Endothelial cell of umbilical vein (primary cell): Measurements from ENCODE around the gene SKIC8.
A peak's percentile ranks its signal among the peaks of the same experiment; 100 is the strongest.

Source experiments
- CTCF ChIP-seq, 2 donors: IDR thresholded peaks; 1 replicate in 1 of 2; 2 replicates in 1 of 2; pipeline ENCODE4 v1.5.1; 2011; ENCODE audit warnings: low read length in 2 of 2, mild to moderate bottlenecking in 2 of 2, moderate library complexity in 2 of 2, control low read depth in 1 of 2, inconsistent platforms in 1 of 2, low read depth in 1 of 2; ENCODE audit not compliant: insufficient read depth in 1 of 2; ENCODE audit errors: extremely low read depth in 1 of 2
- EZH2 ChIP-seq: IDR thresholded peaks from 2 replicates; pipeline ENCODE4 v1.6.1; 2012; ENCODE audit warnings: borderline replicate concordance, low read depth, mild to moderate bottlenecking, moderate library complexity, low read length, inconsistent platforms; ENCODE audit not compliant: severe bottlenecking
- MAX ChIP-seq: IDR thresholded peaks from 2 replicates; pipeline ENCODE4 v1.6.1; 2011; ENCODE audit not compliant: insufficient read depth, insufficient read length
- POLR2A ChIP-seq: IDR thresholded peaks from 2 replicates; pipeline ENCODE4 v1.6.1; 2012; ENCODE audit warnings: low read depth, mild to moderate bottlenecking, control low read depth, low read length
- POLR2AphosphoS5 ChIP-seq: IDR thresholded peaks from 2 replicates; pipeline ENCODE4 v1.6.1; 2012; ENCODE audit warnings: low read depth, mild to moderate bottlenecking, control low read depth, low read length, moderate library complexity; ENCODE audit not compliant: insufficient read depth

GRCh38 chr15:78315686-78316282 lies 16.4 kb upstream of the SKIC8 start:
- TF ChIP-seq CTCF (IDR thresholded peaks at IDR 0.05; ENCODE audit: extremely low read depth in 1 of 2, insufficient read depth in 1 of 2, low read depth in 1 of 2, low read length in 2 of 2), result peak; percentile 12 to 20
- no peak for TF ChIP-seq EZH2
- TF ChIP-seq POLR2AphosphoS5, result no peak
- TF ChIP-seq MAX, result no peak
- no peak for TF ChIP-seq POLR2A
